Stimulated activated CD4-positive, alpha-beta T cell treated with anti-CD3 and anti-CD28 coated beads, TNF-alpha, amount 100 ng/mL, for 24 hours (primary cell): ENCODE measurements around the gene NBPF3.
"Not testable (repeated sequence)": the region's sequence is repeated elsewhere in the genome, so short reads cannot be mapped to it uniquely, and the experiment has no call there.

ENCODE experiments used
- DNase-seq, 3 experiments: peaks; one replicate each; pipeline ENCODE4 v3.0.0-alpha.2; 2020; ENCODE audit warnings: low read depth in 3 of 3

NBPF3 gene

GRCh38 chr1:21439721-21440629 is at the start of gene NBPF3:
Gene NBPF3 (plus strand): TSS chr1:21440137. CDS start chr1:21445087, 4,950 bp downstream.
- peak; percentile 68 to 89 (median 79) for DNase-seq

GRCh38 chr1:21391497-21391896 is 48.4 kb upstream of the NBPF3 start:
- DNase-seq, result no peak

GRCh38 chr1:21392587-21393263 is 47.2 kb upstream of the NBPF3 start:
- DNase-seq, result no peak

- no peak for DNase-seq
These were observed 43.4 kb upstream of the NBPF3 start for GRCh38 chr1:21396516-21396915.

GRCh38 chr1:21397813-21398188 is 42.1 kb upstream of the NBPF3 start:
- peak in 1 of 3 experiments; percentile 13 for DNase-seq

GRCh38 chr1:21401726-21402346 is 38.1 kb upstream of the NBPF3 start:
- not testable (repeated sequence) for DNase-seq

- no peak for DNase-seq
These were observed 33.3 kb upstream of the NBPF3 start for GRCh38 chr1:21406659-21407058.

GRCh38 chr1:21409897-21410296 is 30.0 kb upstream of the NBPF3 start:
- not testable (repeated sequence) for DNase-seq

GRCh38 chr1:21414015-21414414 is 25.9 kb upstream of the NBPF3 start:
- no peak for DNase-seq

- DNase-seq, result not testable (repeated sequence)
These were observed 19.6 kb upstream of the NBPF3 start for GRCh38 chr1:21420378-21420777.

GRCh38 chr1:21421307-21421706 is 18.6 kb upstream of the NBPF3 start:
- not testable (repeated sequence) for DNase-seq

- DNase-seq, result not testable (repeated sequence)
These were observed 12.0 kb upstream of the NBPF3 start for GRCh38 chr1:21427798-21428480.

GRCh38 chr1:21428481-21429073 is 11.4 kb upstream of the NBPF3 start:
- DNase-seq, result not testable (repeated sequence)

GRCh38 chr1:21429210-21429609 is 10.7 kb upstream of the NBPF3 start:
- DNase-seq, result not testable (repeated sequence)

GRCh38 chr1:21430875-21431274 is 9.1 kb upstream of the NBPF3 start:
- DNase-seq, result not testable (repeated sequence)

- DNase-seq, result no peak
These were observed 5.5 kb upstream of the NBPF3 start for GRCh38 chr1:21434394-21434793.

GRCh38 chr1:21435646-21436487 is 4.1 kb upstream of the NBPF3 start:
- DNase-seq, result no peak

- no peak for DNase-seq
These were observed 3.2 kb upstream of the NBPF3 start for GRCh38 chr1:21436488-21437340.

- DNase-seq, result no peak
These were observed 2.6 kb upstream of the NBPF3 start for GRCh38 chr1:21437341-21437640.
